Panc1 (cell line): ENCODE data around the gene SLAMF1. TPM values are rescaled to one million over a fixed set of nuclear protein-coding genes. Genes with fewer than 3 reads are reported as not detected.

Experiments used
- ATAC-seq: fragments of 200-7000 bp; cut with Tn5 transposase; 2 replicates; pipeline ENCODE4 v1.9.1; 2020; ENCODE audit warnings: mild to moderate bottlenecking, moderate library complexity
- BruUV-seq: library from RNA; stranded (reverse); fragments of 400-500 nt; replicated peaks from 2 replicates; lab custom pipeline; 2021; lab: Mats Ljungman, UMichigan
- CTCF ChIA-PET: fragments of 300-600 bp; sonication (Branson Sonifier 250); formaldehyde crosslinking; loops from one replicate; lab custom pipeline; 2022; ENCODE audit warnings: antibody characterized with exemption; lab: Charles Lee
- POLR2A ChIA-PET: fragments of 300-600 bp; sonication (Branson Sonifier 250); formaldehyde crosslinking; loops from one replicate; lab custom pipeline; 2022; ENCODE audit warnings: antibody characterized with exemption; lab: Charles Lee
- DNase-seq: peaks from one replicate; pipeline ENCODE4 v3.0.0-alpha.2; 2010; ENCODE audit warnings: low read depth, low spot score
- H3K27ac ChIP-seq: 2 replicates; pipeline ENCODE4 v1.5.1; 2011; ENCODE audit warnings: mild to moderate bottlenecking, low read length, inconsistent platforms
- H3K27me3 ChIP-seq: fragments of 200-500 bp; sonication (Bioruptor generic); 2 replicates; pipeline ENCODE4 v1.6.0; 2014; ENCODE audit warnings: low read length, inconsistent platforms; ENCODE audit not compliant: control insufficient read depth, insufficient read depth
- H3K36me3 ChIP-seq: fragments of 200-500 bp; sonication (Bioruptor generic); 2 replicates; pipeline ENCODE4 v1.5.1; 2014; ENCODE audit warnings: inconsistent platforms, mild to moderate bottlenecking, low read length, moderate library complexity; ENCODE audit not compliant: control insufficient read depth, insufficient read depth
- H3K4me1 ChIP-seq: 2 replicates; pipeline ENCODE4 v1.5.1; 2011; ENCODE audit warnings: inconsistent platforms, mild to moderate bottlenecking, low read length, moderate library complexity; ENCODE audit not compliant: control insufficient read depth, insufficient read depth
- H3K4me3 ChIP-seq, 2 experiments: 2 replicates each; pipeline ENCODE4 v1.5.1; 2011 to 2012; ENCODE audit warnings: low read depth in 2 of 2, low read length in 2 of 2, mild to moderate bottlenecking in 2 of 2, inconsistent platforms in 1 of 2, moderate library complexity in 1 of 2
- H3K9me3 ChIP-seq: fragments of 200-500 bp; sonication (Bioruptor generic); 2 replicates; pipeline ENCODE4 v1.5.1; 2014; ENCODE audit warnings: low read depth, mild to moderate bottlenecking, inconsistent platforms, low read length, moderate library complexity; ENCODE audit not compliant: control insufficient read depth, insufficient read depth
- CTCF ChIP-seq: fragments of 450-650 bp; IDR thresholded peaks from 2 replicates; pipeline ENCODE4 v1.5.1; 2017; ENCODE audit warnings: mild to moderate bottlenecking
- POLR2AphosphoS5 ChIP-seq: IDR thresholded peaks from 2 replicates; pipeline ENCODE4 v1.6.1; 2012; ENCODE audit warnings: mild to moderate bottlenecking, low read depth, low read length, moderate library complexity
- REST ChIP-seq, 2 experiments: IDR thresholded peaks; 2 replicates each; pipeline ENCODE4 v1.6.1; 2011 to 2012; ENCODE audit warnings: low read depth in 2 of 2, control low read depth in 1 of 2, low read length in 1 of 2, mild to moderate bottlenecking in 1 of 2, moderate library complexity in 1 of 2; ENCODE audit not compliant: insufficient read depth in 1 of 2
- SIN3A ChIP-seq: IDR thresholded peaks from 2 replicates; pipeline ENCODE4 v1.6.1; 2012; ENCODE audit warnings: low read depth, mild to moderate bottlenecking, low read length, moderate library complexity, borderline replicate concordance; ENCODE audit not compliant: insufficient read depth
- TCF7L2 ChIP-seq: IDR thresholded peaks from 2 replicates; pipeline ENCODE4 v1.6.1; 2011; ENCODE audit warnings: mild to moderate bottlenecking, low read depth, low read length, inconsistent platforms
- in situ Hi-C: cut with HindIII; loops from 2 replicates; pipeline ENCODE4 v1.10.0; 2016; ENCODE audit warnings: low sequenced_read_pairs, low pct_unique_long_range_greater_than_20kb
- intact Hi-C: fragments of 100-400 bp; cut with micrococcal nuclease; formaldehyde crosslinking; loops from one replicate; pipeline ENCODE4 v1.10.0; 2022; ENCODE audit not compliant: unreplicated experiment
- total RNA-seq: library from RNA; stranded (reverse); gene quantifications from one replicate; pipeline ENCODE4 v1.2.1, GENCODE V29; 2021; ENCODE audit not compliant: unreplicated experiment

Gene SLAMF1
- total RNA-seq, 1 experiment from 2014 or later: not detected

DNA sequence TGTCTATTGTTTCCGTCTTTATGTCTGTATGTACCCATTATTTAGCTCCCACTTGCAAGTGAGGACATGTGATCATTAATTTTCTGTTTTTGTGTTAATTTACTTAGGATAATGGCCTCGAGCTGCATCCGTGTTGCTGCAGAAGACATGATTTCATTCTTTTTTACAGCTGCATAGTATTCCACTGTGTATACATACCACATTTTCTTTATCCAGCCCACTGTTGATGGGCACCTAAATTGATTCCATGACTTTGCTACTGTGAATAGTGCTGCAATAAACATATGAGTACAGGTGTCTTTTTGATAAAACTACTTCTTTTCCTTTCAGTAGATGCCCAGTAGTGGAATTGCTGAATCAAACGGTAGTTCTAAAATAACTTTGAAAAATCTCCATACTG, 12.7 kb upstream of the SLAMF1 start:
- Histone ChIP-seq H3K4me1 (no peaks in the 10 kb centered on the region), H3K4me3 (no peak overlapping the region), H3K27ac (no peak overlapping the region), H3K9me3 (no peaks in the 10 kb centered on the region), H3K27me3 (no peaks in the 10 kb centered on the region; the same call in none of the 2 replicates), H3K36me3 (no peaks in the 10 kb centered on the region)
- ChIA-PET POLR2A (no interaction called here), CTCF (no interaction called here)
- intact Hi-C loops (no loop called here), in situ Hi-C loops (no loop called here)
- ATAC-seq: no peak
- DNase-seq: no peak
- TF ChIP-seq POLR2AphosphoS5: no peak
- no peak for TF ChIP-seq SIN3A
- no peak for TF ChIP-seq TCF7L2
- TF ChIP-seq CTCF: no peak
- no peak for TF ChIP-seq REST (IDR thresholded peaks at IDR 0.05; ENCODE audit: insufficient read depth in 1 of 2, low read depth in 2 of 2, low read length in 1 of 2)
- BruUV-seq: no TSS peak

- no peak for ATAC-seq
- BruUV-seq: no TSS peak
- no peak for DNase-seq
These were observed 12.0 kb upstream of the SLAMF1 start for GRCh38 chr1:160658814-160659193.

More at GRCh38 chr1:160658814-160659193, 12.0 kb upstream of the SLAMF1 start:
- ChIA-PET CTCF (no interaction called here), POLR2A (no interaction called here)
- TF ChIP-seq POLR2AphosphoS5 (no peak), CTCF (no peak), REST (IDR thresholded peaks at IDR 0.05; ENCODE audit: insufficient read depth in 1 of 2, low read depth in 2 of 2, low read length in 1 of 2) (no peak), TCF7L2 (no peak)
- H3K27me3 ChIP-seq: no peaks in the 10 kb centered on the region; the same call in none of the 2 replicates
- no peak overlapping the region for H3K4me3 ChIP-seq
- in situ Hi-C loops (no loop called here), intact Hi-C loops (no loop called here)
- no peak overlapping the region for H3K27ac ChIP-seq
- H3K36me3 ChIP-seq: no peaks in the 10 kb centered on the region
- no peaks in the 10 kb centered on the region for H3K9me3 ChIP-seq
- no peaks in the 10 kb centered on the region for H3K4me1 ChIP-seq
